Measurements from ENCODE around the gene PPP1R9A.

Gene PPP1R9A

GRCh38 chr7:95316588-95316987 is 409.2 kb downstream of the PPP1R9A start:
- H3K79me2 ChIP-seq (ENCODE audit: control insufficient read depth, low read length) = no peaks in the 10 kb centered on the region
- no peaks in the 10 kb centered on the region for H3K9me3 ChIP-seq (ENCODE audit: control insufficient read depth, insufficient read depth, low read length)
- H3F3A ChIP-seq (ENCODE audit: control insufficient read depth, insufficient read depth) = no peaks in the 10 kb centered on the region
- H4K20me1 ChIP-seq (ENCODE audit: control insufficient read depth, insufficient read depth, low read depth, low read length) = no peaks in the 10 kb centered on the region
- no peaks in the 10 kb centered on the region for H3K36me3 ChIP-seq (ENCODE audit: control insufficient read depth, low read length)
- H3K27me3 ChIP-seq (ENCODE audit: control insufficient read depth, low read length) = no peaks in the 10 kb centered on the region
- no peaks in the 10 kb centered on the region for H3K9me2 ChIP-seq (replicated peaks; ENCODE audit: control insufficient read depth, low read length)
- no peak overlapping the region for H3K4me2 ChIP-seq (ENCODE audit: low read length)
- no peak overlapping the region for H3K27ac ChIP-seq (ENCODE audit: low read depth, low read length)
- TF ChIP-seq EZH2phosphoT487 (IDR thresholded peaks at IDR 0.05; ENCODE audit: borderline replicate concordance, low read length) = no peak
- TF ChIP-seq CTCF (IDR thresholded peaks at IDR 0.05; ENCODE audit: low read depth, low read length, poor library complexity, severe bottlenecking) = no peak
- H3K4me3 ChIP-seq (ENCODE audit: low read length) = no peak overlapping the region
- H3K4me1 ChIP-seq (ENCODE audit: control insufficient read depth, low read length) = no peaks in the 10 kb centered on the region

GRCh38 chr7:95317546-95317945 is 410.2 kb downstream of the PPP1R9A start:
- Histone ChIP-seq H3K36me3 (ENCODE audit: control insufficient read depth, low read length) (no peaks in the 10 kb centered on the region), H3K4me3 (ENCODE audit: low read length) (no peak overlapping the region), H3K27me3 (ENCODE audit: control insufficient read depth, low read length) (no peaks in the 10 kb centered on the region), H3K4me2 (ENCODE audit: low read length) (no peak overlapping the region), H3K9me3 (ENCODE audit: control insufficient read depth, insufficient read depth, low read length) (no peaks in the 10 kb centered on the region), H3K9me2 (replicated peaks; ENCODE audit: control insufficient read depth, low read length) (no peaks in the 10 kb centered on the region), H3K4me1 (ENCODE audit: control insufficient read depth, low read length) (no peaks in the 10 kb centered on the region), H3K27ac (ENCODE audit: low read depth, low read length) (no peak overlapping the region), H3F3A (ENCODE audit: control insufficient read depth, insufficient read depth) (no peaks in the 10 kb centered on the region), H4K20me1 (ENCODE audit: control insufficient read depth, insufficient read depth, low read depth, low read length) (no peaks in the 10 kb centered on the region), H3K79me2 (ENCODE audit: control insufficient read depth, low read length) (no peaks in the 10 kb centered on the region)
- no peak for TF ChIP-seq CTCF (IDR thresholded peaks at IDR 0.05; ENCODE audit: low read depth, low read length, poor library complexity, severe bottlenecking)
- no peak for TF ChIP-seq EZH2phosphoT487 (IDR thresholded peaks at IDR 0.05; ENCODE audit: borderline replicate concordance, low read length)

- Histone ChIP-seq H3K4me2 (ENCODE audit: low read length) (no peak overlapping the region), H3K27me3 (ENCODE audit: control insufficient read depth, low read length) (no peaks in the 10 kb centered on the region), H4K20me1 (ENCODE audit: control insufficient read depth, insufficient read depth, low read depth, low read length) (no peaks in the 10 kb centered on the region), H3K36me3 (ENCODE audit: control insufficient read depth, low read length) (no peaks in the 10 kb centered on the region), H3K79me2 (ENCODE audit: control insufficient read depth, low read length) (no peaks in the 10 kb centered on the region), H3K9me3 (ENCODE audit: control insufficient read depth, insufficient read depth, low read length) (no peaks in the 10 kb centered on the region), H3F3A (ENCODE audit: control insufficient read depth, insufficient read depth) (no peaks in the 10 kb centered on the region), H3K9me2 (replicated peaks; ENCODE audit: control insufficient read depth, low read length) (no peaks in the 10 kb centered on the region), H3K27ac (ENCODE audit: low read depth, low read length) (no peak overlapping the region), H3K4me3 (ENCODE audit: low read length) (no peak overlapping the region), H3K4me1 (ENCODE audit: control insufficient read depth, low read length) (no peaks in the 10 kb centered on the region)
- TF ChIP-seq EZH2phosphoT487 (IDR thresholded peaks at IDR 0.05; ENCODE audit: borderline replicate concordance, low read length) = no peak
- no peak for TF ChIP-seq CTCF (IDR thresholded peaks at IDR 0.05; ENCODE audit: low read depth, low read length, poor library complexity, severe bottlenecking)
Measured at GRCh38 chr7:95317966-95318365, 410.6 kb downstream of the PPP1R9A start.

Measured in DOHH2 (cell line).